Ascending aorta (tissue), 2 donors: ENCODE results near the gene SLC25A22. TPM values are rescaled to one million over a fixed set of nuclear protein-coding genes. Genes with fewer than 3 reads are reported as not detected.
A peak's percentile ranks its signal among the peaks of the same experiment; 100 is the strongest.

Experiments
- DNase-seq, 2 donors: peaks; one replicate each; pipeline ENCODE4 v3.0.0-alpha.2; 2019; ENCODE audit warnings: low spot score in 2 of 2
- H3K27ac ChIP-seq, 2 donors: fragments of 200-600 bp; sonication (generic); one replicate each; pipeline ENCODE4 v1.5.1; 2016 to 2017; ENCODE audit warnings: mild to moderate bottlenecking in 1 of 2
- H3K27me3 ChIP-seq: fragments of 200-600 bp; sonication (generic); one replicate; pipeline ENCODE4 v1.5.1; 2017
- H3K36me3 ChIP-seq, 2 donors: fragments of 200-600 bp; sonication (generic); one replicate each; pipeline ENCODE4 v1.5.1; 2016
- H3K4me1 ChIP-seq, 2 donors: fragments of 200-600 bp; sonication (generic); one replicate each; pipeline ENCODE4 v1.5.1; 2016 to 2017; ENCODE audit warnings: mild to moderate bottlenecking in 1 of 2
- H3K4me3 ChIP-seq, 2 donors: fragments of 200-600 bp; sonication (generic); one replicate each; pipeline ENCODE4 v1.5.1; 2016 to 2017; ENCODE audit warnings: mild to moderate bottlenecking in 1 of 2
- H3K9me3 ChIP-seq, 2 donors: fragments of 200-600 bp; sonication (generic); one replicate each; pipeline ENCODE4 v1.5.1; 2016
- intact Hi-C: fragments of 100-400 bp; cut with DNase I; formaldehyde crosslinking; loops from one replicate; pipeline ENCODE4 v1.15.1; 2023
- total RNA-seq: library from RNA; depleted of rRNA; stranded (reverse); fragments of >200 nt; gene quantifications from one replicate; pipeline ENCODE4 v1.1.0, GENCODE V29; 2016
- TF ChIP-seq, protein P1 (sequence below), 3 experiments: fragments of 200-600 bp in 2 of 3; fragments of 450-650 bp in 1 of 3; sonication (generic) in 2 of 3; IDR thresholded peaks; one replicate each; pipeline ENCODE4 v1.5.1; 2016 to 2019; ENCODE audit warnings: antibody characterized with exemption in 3 of 3, mild to moderate bottlenecking in 1 of 3, moderate library complexity in 1 of 3

SLC25A22 gene
- total RNA-seq, 1 donor from 2014 or later: 5.6 TPM

GRCh38 chr11:776263-776560 is 21.9 kb downstream of the SLC25A22 start:
- no peaks in the 10 kb centered on the region for H3K27me3 ChIP-seq
- peak overlapping the region; percentile 65 to 88 for H3K4me3 ChIP-seq
- peaks cover 7 to 20% of the 10 kb centered on the region in 2 donors for H3K36me3 ChIP-seq
- peaks cover 8 to 23% of the 10 kb centered on the region in 2 donors for H3K4me1 ChIP-seq
- TF ChIP-seq, protein P1, sequence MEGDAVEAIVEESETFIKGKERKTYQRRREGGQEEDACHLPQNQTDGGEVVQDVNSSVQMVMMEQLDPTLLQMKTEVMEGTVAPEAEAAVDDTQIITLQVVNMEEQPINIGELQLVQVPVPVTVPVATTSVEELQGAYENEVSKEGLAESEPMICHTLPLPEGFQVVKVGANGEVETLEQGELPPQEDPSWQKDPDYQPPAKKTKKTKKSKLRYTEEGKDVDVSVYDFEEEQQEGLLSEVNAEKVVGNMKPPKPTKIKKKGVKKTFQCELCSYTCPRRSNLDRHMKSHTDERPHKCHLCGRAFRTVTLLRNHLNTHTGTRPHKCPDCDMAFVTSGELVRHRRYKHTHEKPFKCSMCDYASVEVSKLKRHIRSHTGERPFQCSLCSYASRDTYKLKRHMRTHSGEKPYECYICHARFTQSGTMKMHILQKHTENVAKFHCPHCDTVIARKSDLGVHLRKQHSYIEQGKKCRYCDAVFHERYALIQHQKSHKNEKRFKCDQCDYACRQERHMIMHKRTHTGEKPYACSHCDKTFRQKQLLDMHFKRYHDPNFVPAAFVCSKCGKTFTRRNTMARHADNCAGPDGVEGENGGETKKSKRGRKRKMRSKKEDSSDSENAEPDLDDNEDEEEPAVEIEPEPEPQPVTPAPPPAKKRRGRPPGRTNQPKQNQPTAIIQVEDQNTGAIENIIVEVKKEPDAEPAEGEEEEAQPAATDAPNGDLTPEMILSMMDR (IDR thresholded peaks at IDR 0.05): no peak
- H3K9me3 ChIP-seq: no peaks in the 10 kb centered on the region
- intact Hi-C loops: loop anchor here (2.0 kb wide), 2 partner anchors 21 to 47 kb away; no protein-coding TSS in a partner anchor
- no peak for DNase-seq
- H3K27ac ChIP-seq: no peak overlapping the region

DNA sequence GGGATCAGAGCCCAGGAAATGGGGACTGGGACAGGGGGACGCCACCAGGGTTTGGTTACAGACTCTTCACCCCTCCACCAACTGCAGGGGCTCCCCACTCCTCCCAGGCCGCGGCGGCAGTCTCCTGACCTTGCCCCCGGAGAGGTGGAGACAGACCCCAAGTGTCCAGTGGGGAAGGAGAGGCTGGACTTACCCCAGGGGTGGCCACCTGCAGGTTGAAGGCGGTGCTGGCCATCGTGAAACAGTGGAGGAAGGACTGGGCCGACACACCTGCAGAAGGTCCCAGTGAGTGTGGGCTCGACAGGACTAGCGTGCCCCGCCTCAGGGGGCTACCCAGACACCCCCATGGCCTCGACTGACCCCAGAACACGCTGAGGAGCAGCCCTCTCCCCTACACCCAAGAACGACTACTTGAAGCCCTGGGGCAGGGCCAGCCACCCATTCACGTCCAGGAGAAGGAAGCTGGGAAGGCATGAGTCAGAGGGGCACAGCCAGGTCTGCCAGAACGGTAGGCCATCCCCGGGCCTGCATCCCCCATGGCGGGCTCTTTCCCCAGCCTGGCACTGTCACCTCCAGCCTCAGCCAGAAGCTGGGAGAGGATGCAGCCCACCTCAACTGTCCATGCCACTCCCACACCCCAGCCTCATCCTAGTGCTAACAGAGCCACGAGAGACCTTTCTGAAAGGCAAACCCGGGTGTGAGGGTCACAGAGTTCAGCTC is 23.0 kb downstream of the SLC25A22 start:
- no peak for DNase-seq
- no peak overlapping the region for H3K27ac ChIP-seq

DNA sequence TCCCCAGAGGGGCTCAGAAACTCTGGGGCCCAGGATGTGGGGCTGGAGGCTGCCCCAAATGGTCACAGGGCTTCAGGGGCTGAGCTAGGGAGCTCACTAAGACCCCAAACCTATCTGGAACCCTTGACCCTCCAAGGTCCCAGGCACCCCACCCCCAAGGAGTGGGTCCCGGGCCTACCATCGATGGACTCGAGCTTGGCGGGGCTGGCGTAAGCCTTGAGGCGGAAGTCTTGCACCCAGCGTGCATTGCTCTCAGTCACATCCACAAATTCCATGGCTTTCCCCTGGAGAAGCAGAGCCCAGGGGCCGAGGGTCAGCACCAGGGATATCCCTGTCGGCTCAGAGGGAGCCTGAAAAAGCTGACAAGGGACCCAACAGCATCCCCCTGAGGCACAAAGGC is 24.3 kb downstream of the SLC25A22 start:
- H3K27ac ChIP-seq: no peak overlapping the region
- no peak for DNase-seq
- no peak overlapping the region for H3K4me3 ChIP-seq
- H3K27me3 ChIP-seq: no peaks in the 10 kb centered on the region
- H3K4me1 ChIP-seq: peaks cover 8 to 23% of the 10 kb centered on the region in 2 donors
- TF ChIP-seq, protein P1 (IDR thresholded peaks at IDR 0.05): no peak
- intact Hi-C loops: no loop called here
- H3K9me3 ChIP-seq: no peaks in the 10 kb centered on the region
- peaks cover 23 to 35% of the 10 kb centered on the region in 2 donors for H3K36me3 ChIP-seq

More for the DNA sequence above, 23.0 kb downstream of the SLC25A22 start:
- intact Hi-C loops: no loop called here
- Histone ChIP-seq H3K9me3 (no peaks in the 10 kb centered on the region), H3K36me3 (peaks cover 19 to 31% of the 10 kb centered on the region in 2 donors), H3K4me3 (peak overlapping the region in 1 of 2 donors; percentile 88), H3K27me3 (no peaks in the 10 kb centered on the region), H3K4me1 (peaks cover 8 to 23% of the 10 kb centered on the region in 2 donors)
- TF ChIP-seq, protein P1 (IDR thresholded peaks at IDR 0.05): no peak

- no peaks in the 10 kb centered on the region for H3K9me3 ChIP-seq
- peaks cover 8 to 19% of the 10 kb centered on the region in 2 donors for H3K4me1 ChIP-seq
- intact Hi-C loops: no loop called here
- H3K27me3 ChIP-seq: no peaks in the 10 kb centered on the region
- H3K36me3 ChIP-seq: peaks cover 23 to 35% of the 10 kb centered on the region in 2 donors
- no peak overlapping the region for H3K4me3 ChIP-seq
- TF ChIP-seq, protein P1 (IDR thresholded peaks at IDR 0.05): no peak
- H3K27ac ChIP-seq: no peak overlapping the region
- DNase-seq: no peak
These were observed 24.7 kb downstream of the SLC25A22 start for GRCh38 chr11:773425-773824.

DNA sequence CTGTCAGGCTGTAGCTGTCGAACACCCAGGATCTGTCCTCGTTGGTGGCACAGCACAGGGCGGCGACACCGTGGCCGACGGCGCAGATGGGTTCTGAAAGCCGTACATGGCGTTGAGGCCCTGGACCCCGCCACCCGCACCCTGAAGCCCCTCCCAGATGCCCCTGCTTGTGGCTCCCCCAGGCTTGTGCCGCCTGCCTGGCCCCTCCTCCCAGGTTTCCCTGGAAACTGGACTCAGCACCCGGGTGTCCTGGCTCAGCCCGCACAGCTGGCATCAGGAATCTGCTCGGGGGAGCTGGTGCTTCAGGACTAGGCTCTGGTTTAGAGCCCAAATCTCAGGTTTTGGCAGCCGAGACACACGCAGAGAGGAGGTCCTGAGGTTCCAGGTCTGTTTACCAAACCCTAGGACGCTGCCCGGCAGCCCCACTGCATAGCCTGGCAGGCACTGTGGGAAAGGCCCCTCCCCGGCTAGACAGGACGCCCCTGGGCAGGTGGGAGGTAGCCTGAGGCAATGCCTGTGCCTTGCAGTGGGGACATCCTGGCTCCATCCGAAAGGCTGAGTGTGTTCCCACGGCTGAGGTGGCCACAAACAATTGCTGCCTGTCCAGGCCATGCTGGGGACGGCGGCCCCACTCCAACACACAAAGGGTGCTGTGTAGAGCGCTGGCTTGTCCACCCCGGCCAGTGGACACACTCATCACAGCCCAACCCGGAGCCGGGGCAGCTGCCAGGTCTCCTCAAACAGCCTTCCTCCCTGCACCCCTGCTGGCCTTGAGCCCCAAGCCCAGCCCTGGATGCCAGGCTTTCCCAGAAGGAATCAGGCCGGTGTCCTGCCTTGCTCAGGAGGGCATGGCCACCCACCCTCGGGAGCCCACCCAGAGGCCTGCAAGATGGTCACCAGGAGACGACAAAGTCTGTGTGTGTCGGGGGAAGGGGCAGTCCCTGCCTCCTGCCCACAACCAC is 25.4 kb downstream of the SLC25A22 start:
- Histone ChIP-seq H3K27ac (no peak overlapping the region), H3K4me3 (no peak overlapping the region), H3K9me3 (no peaks in the 10 kb centered on the region), H3K27me3 (no peaks in the 10 kb centered on the region), H3K4me1 (peaks cover 8 to 15% of the 10 kb centered on the region in 2 donors), H3K36me3 (peaks cover 23 to 37% of the 10 kb centered on the region in 2 donors)
- TF ChIP-seq, protein P1 (IDR thresholded peaks at IDR 0.05): no peak
- no peak for DNase-seq
- intact Hi-C loops: no loop called here
